Stimulated activated naive CD8-positive, alpha-beta T cell treated with anti-CD3 and anti-CD28 coated beads, Interleukin-15, amount 100 ng/mL, for 72 hours (primary cell): ENCODE measurements around the gene PML.
A peak's percentile ranks its signal among the peaks of the same experiment; 100 is the strongest.
"Not testable (repeated sequence)": the region's sequence is repeated elsewhere in the genome, so short reads cannot be mapped to it uniquely, and the experiment has no call there.

Experiments used
- ATAC-seq: fragments of 150-1000 bp; cut with Tn5 transposase; 2 replicates; pipeline ENCODE4 v1.10.0; 2021; ENCODE audit warnings: mild to moderate bottlenecking, moderate library complexity
- DNase-seq, 2 donors: peaks; one replicate each; pipeline ENCODE4 v3.0.0; 2021 to 2022
- H3K27ac Mint-ChIP-seq, 2 donors: one replicate each; pipeline ENCODE4 v1.8.0; 2022; ENCODE audit warnings: mild to moderate bottlenecking in 2 of 2, mixed read lengths in 2 of 2, moderate library complexity in 2 of 2
- H3K27me3 Mint-ChIP-seq: one replicate; pipeline ENCODE4 v1.8.0; 2022; ENCODE audit warnings: mixed read lengths
- H3K4me1 Mint-ChIP-seq: one replicate; pipeline ENCODE4 v1.8.0; 2022; ENCODE audit warnings: mild to moderate bottlenecking, mixed read lengths
- H3K4me3 Mint-ChIP-seq, 2 donors: one replicate each; pipeline ENCODE4 v1.8.0; 2022; ENCODE audit warnings: mild to moderate bottlenecking in 2 of 2, mixed read lengths in 2 of 2, moderate library complexity in 1 of 2
- H3K9me3 Mint-ChIP-seq, 2 donors: one replicate each; pipeline ENCODE4 v1.8.0; 2022; ENCODE audit warnings: mixed read lengths in 2 of 2

Gene PML

GRCh38 chr15:73954188-73955145 is 40.0 kb upstream of the PML start:
- Mint-ChIP-seq H3K4me3 (no peak overlapping the region), H3K27ac (peak overlapping the region in 1 of 2 donors; percentile 2), H3K4me1 (peaks cover 30% of the 10 kb centered on the region), H3K9me3 (no peaks in the 10 kb centered on the region), H3K27me3 (no peaks in the 10 kb centered on the region)
- DNase-seq = no peak
- ATAC-seq = no peak

- no peak for ATAC-seq
- no peak overlapping the region for H3K4me3 Mint-ChIP-seq
- DNase-seq = no peak
- H3K27me3 Mint-ChIP-seq = no peaks in the 10 kb centered on the region
- H3K9me3 Mint-ChIP-seq = no peaks in the 10 kb centered on the region
- peaks cover 35% of the 10 kb centered on the region for H3K4me1 Mint-ChIP-seq
- H3K27ac Mint-ChIP-seq = peak overlapping the region in 1 of 2 donors; percentile 50
Measured at GRCh38 chr15:73955326-73955725, 39.2 kb upstream of the PML start.

GRCh38 chr15:73955861-73956742 is 38.4 kb upstream of the PML start:
- peaks cover 30% of the 10 kb centered on the region for H3K4me1 Mint-ChIP-seq
- DNase-seq (no peak), ATAC-seq (no peak)
- H3K4me3 Mint-ChIP-seq = no peak overlapping the region
- H3K27me3 Mint-ChIP-seq = no peaks in the 10 kb centered on the region
- H3K9me3 Mint-ChIP-seq = no peaks in the 10 kb centered on the region
- H3K27ac Mint-ChIP-seq = peak overlapping the region in 1 of 2 donors; percentile 22

GRCh38 chr15:73956743-73957135 is 37.8 kb upstream of the PML start:
- Mint-ChIP-seq H3K27ac (no peak overlapping the region), H3K9me3 (no peaks in the 10 kb centered on the region), H3K4me3 (no peak overlapping the region), H3K27me3 (no peaks in the 10 kb centered on the region), H3K4me1 (peaks cover 26% of the 10 kb centered on the region)
- DNase-seq = no peak
- ATAC-seq = no peak

- Mint-ChIP-seq H3K4me1 (peaks cover 23% of the 10 kb centered on the region), H3K27me3 (no peaks in the 10 kb centered on the region), H3K9me3 (no peaks in the 10 kb centered on the region), H3K4me3 (no peak overlapping the region), H3K27ac (no peak overlapping the region)
- ATAC-seq (no peak), DNase-seq (no peak)
Measured at GRCh38 chr15:73957276-73957675, 37.2 kb upstream of the PML start.

GRCh38 chr15:73957785-73958184 is 36.7 kb upstream of the PML start:
- Mint-ChIP-seq H3K4me3 (no peak overlapping the region), H3K27ac (no peak overlapping the region), H3K9me3 (no peaks in the 10 kb centered on the region), H3K4me1 (peaks cover 19% of the 10 kb centered on the region), H3K27me3 (no peaks in the 10 kb centered on the region)
- DNase-seq (no peak), ATAC-seq (no peak)

GRCh38 chr15:73959012-73959581 is 35.4 kb upstream of the PML start:
- H3K27me3 Mint-ChIP-seq = no peaks in the 10 kb centered on the region
- H3K9me3 Mint-ChIP-seq = no peaks in the 10 kb centered on the region
- H3K4me3 Mint-ChIP-seq = peak overlapping the region in 1 of 2 donors; percentile 41
- DNase-seq (peak in 1 of 2 donors; percentile 21), ATAC-seq (peak; percentile 89)
- peak overlapping the region in 1 of 2 donors; percentile 9 for H3K27ac Mint-ChIP-seq
- H3K4me1 Mint-ChIP-seq = peaks cover 19% of the 10 kb centered on the region

- Mint-ChIP-seq H3K27me3 (no peaks in the 10 kb centered on the region), H3K27ac (peak overlapping the region; percentile 9 to 63), H3K4me1 (peaks cover 24% of the 10 kb centered on the region), H3K4me3 (peak overlapping the region; percentile 5 to 41), H3K9me3 (no peaks in the 10 kb centered on the region)
- no peak for ATAC-seq
- DNase-seq = no peak
Measured at GRCh38 chr15:73959801-73960200, 34.7 kb upstream of the PML start.

GRCh38 chr15:73960472-73961070 is 33.9 kb upstream of the PML start:
- not testable (repeated sequence) for H3K4me3 Mint-ChIP-seq, DNase-seq, H3K9me3 Mint-ChIP-seq, H3K27me3 Mint-ChIP-seq, ATAC-seq, H3K27ac Mint-ChIP-seq
- peaks cover 31% of the 10 kb centered on the region for H3K4me1 Mint-ChIP-seq

GRCh38 chr15:73962433-73962832 is 32.1 kb upstream of the PML start:
- H3K4me1 Mint-ChIP-seq = peaks cover 39% of the 10 kb centered on the region
- no peaks in the 10 kb centered on the region for H3K9me3 Mint-ChIP-seq
- no peaks in the 10 kb centered on the region for H3K27me3 Mint-ChIP-seq
- no peak overlapping the region for H3K27ac Mint-ChIP-seq
- no peak for DNase-seq
- ATAC-seq = no peak
- no peak overlapping the region for H3K4me3 Mint-ChIP-seq

- Mint-ChIP-seq H3K9me3 (no peaks in the 10 kb centered on the region), H3K27me3 (no peaks in the 10 kb centered on the region), H3K4me1 (peaks cover 28% of the 10 kb centered on the region), H3K27ac (peak overlapping the region; percentile 88 to 89), H3K4me3 (peak overlapping the region; percentile 85 to 86)
- ATAC-seq = peak; percentile 92
- peak; percentile 86 to 87 for DNase-seq
Measured at GRCh38 chr15:73964736-73965093, 29.8 kb upstream of the PML start.

- DNase-seq (peak; percentile 42 to 55), ATAC-seq (peak; percentile 70)
- Mint-ChIP-seq H3K27ac (peak overlapping the region; percentile 88 to 89), H3K4me1 (peaks cover 25% of the 10 kb centered on the region), H3K27me3 (no peaks in the 10 kb centered on the region), H3K9me3 (no peaks in the 10 kb centered on the region), H3K4me3 (peak overlapping the region; percentile 85 to 86)
Measured at GRCh38 chr15:73965094-73965757, 29.3 kb upstream of the PML start.

GRCh38 chr15:73965758-73966113 is 28.8 kb upstream of the PML start:
- DNase-seq = no peak
- H3K4me1 Mint-ChIP-seq = peaks cover 25% of the 10 kb centered on the region
- no peaks in the 10 kb centered on the region for H3K27me3 Mint-ChIP-seq
- peak overlapping the region; percentile 85 to 89 for H3K27ac Mint-ChIP-seq
- peak; percentile 73 for ATAC-seq
- no peaks in the 10 kb centered on the region for H3K9me3 Mint-ChIP-seq
- peak overlapping the region; percentile 85 to 86 for H3K4me3 Mint-ChIP-seq

GRCh38 chr15:73968461-73968860 is 26.1 kb upstream of the PML start:
- no peak overlapping the region for H3K4me3 Mint-ChIP-seq
- H3K4me1 Mint-ChIP-seq = peaks cover 35% of the 10 kb centered on the region
- DNase-seq = no peak
- no peaks in the 10 kb centered on the region for H3K9me3 Mint-ChIP-seq
- no peak for ATAC-seq
- no peaks in the 10 kb centered on the region for H3K27me3 Mint-ChIP-seq
- H3K27ac Mint-ChIP-seq = no peak overlapping the region
